SHP77 treated with DMSO at 0.1 percent for 48 hours (cell line): ENCODE results near the gene TADA3.

Source experiments
- DNase-seq: peaks from one replicate; lab custom pipeline; 2025; lab: John Stamatoyannopoulos, UW

Gene TADA3

GRCh38 chr3:9760779-9761505 lies 31.3 kb downstream of the TADA3 start:
- DNase-seq, result no peak

- no peak for DNase-seq
Measured at GRCh38 chr3:9757427-9757826, 34.8 kb downstream of the TADA3 start.

- DNase-seq, result no peak
Measured at GRCh38 chr3:9754678-9755077, 37.6 kb downstream of the TADA3 start.

GRCh38 chr3:9750556-9751411 lies 41.5 kb downstream of the TADA3 start:
- DNase-seq, result peak; percentile 3

GRCh38 chr3:9749645-9750555 lies 42.4 kb downstream of the TADA3 start, which contains the start of gene OGG1:
TSS of gene OGG1 (plus strand) at chr3:9749952. CDS start at chr3:9750287, 335 bp downstream.
- peak; percentile 97 for DNase-seq

GRCh38 chr3:9749296-9749644 lies 43.0 kb downstream of the TADA3 start:
- no peak for DNase-seq

GRCh38 chr3:9748031-9748430 lies 44.2 kb downstream of the TADA3 start:
- DNase-seq, result no peak

- no peak for DNase-seq
Measured at GRCh38 chr3:9747267-9747666, 45.0 kb downstream of the TADA3 start.

- DNase-seq, result no peak
Measured at GRCh38 chr3:9746330-9746729, 45.9 kb downstream of the TADA3 start.

GRCh38 chr3:9745521-9745920 lies 46.8 kb downstream of the TADA3 start:
- DNase-seq, result no peak

- no peak for DNase-seq
Measured at GRCh38 chr3:9744162-9744561, 48.1 kb downstream of the TADA3 start.

- no peak for DNase-seq
Measured at GRCh38 chr3:9743548-9743947, 48.7 kb downstream of the TADA3 start.

- no peak for DNase-seq
Measured at GRCh38 chr3:9742560-9742959, 49.7 kb downstream of the TADA3 start.

GRCh38 chr3:9739181-9739580 lies 53.1 kb downstream of the TADA3 start:
- DNase-seq, result no peak

- no peak for DNase-seq
Measured at GRCh38 chr3:9736831-9737230, 55.4 kb downstream of the TADA3 start.

- DNase-seq, result no peak
Measured at GRCh38 chr3:9732740-9733115, 59.5 kb downstream of the TADA3 start.

- DNase-seq, result no peak
Measured at GRCh38 chr3:9732080-9732739, 60.1 kb downstream of the TADA3 start.

- DNase-seq, result peak; percentile 88
Measured at GRCh38 chr3:9731206-9732079, 60.8 kb downstream of the TADA3 start, which contains the start of gene BRPF1. TSS of gene BRPF1 (plus strand) at chr3:9731735. CDS start at chr3:9734141, 2,406 bp downstream.

- no peak for DNase-seq
Measured at GRCh38 chr3:9730657-9731205, 61.5 kb downstream of the TADA3 start.
